ENCODE measurements around the gene PACSIN3.

PACSIN3 gene

GRCh38 chr11:47152953-47153950, 33.0 kb downstream of the PACSIN3 start:
- DNase-seq (ENCODE audit: low spot score) = peak; percentile 73

- DNase-seq (ENCODE audit: low spot score) = no peak
These were observed 33.9 kb downstream of the PACSIN3 start for GRCh38 chr11:47152126-47152952.

GRCh38 chr11:47149782-47150181, 36.5 kb downstream of the PACSIN3 start:
- no peak for DNase-seq (ENCODE audit: low spot score)

- no peak for DNase-seq (ENCODE audit: low spot score)
These were observed 37.2 kb downstream of the PACSIN3 start for GRCh38 chr11:47148903-47149531.

GRCh38 chr11:47148270-47148669, 38.0 kb downstream of the PACSIN3 start:
- DNase-seq (ENCODE audit: low spot score) = no peak

- no peak for DNase-seq (ENCODE audit: low spot score)
These were observed 38.6 kb downstream of the PACSIN3 start for GRCh38 chr11:47147681-47148080.

- DNase-seq (ENCODE audit: low spot score) = no peak
These were observed 39.0 kb downstream of the PACSIN3 start for GRCh38 chr11:47147250-47147649.

GRCh38 chr11:47144541-47144940, 41.7 kb downstream of the PACSIN3 start:
- no peak for DNase-seq (ENCODE audit: low spot score)

GRCh38 chr11:47143322-47143721, 42.9 kb downstream of the PACSIN3 start:
- peak; percentile 32 for DNase-seq (ENCODE audit: low spot score)

- no peak for DNase-seq (ENCODE audit: low spot score)
These were observed 46.4 kb downstream of the PACSIN3 start for GRCh38 chr11:47139878-47140277.

- DNase-seq (ENCODE audit: low spot score) = no peak
These were observed 48.8 kb downstream of the PACSIN3 start for GRCh38 chr11:47137476-47137875.

GRCh38 chr11:47136921-47137320, 49.3 kb downstream of the PACSIN3 start:
- no peak for DNase-seq (ENCODE audit: low spot score)

GRCh38 chr11:47136327-47136726, 49.9 kb downstream of the PACSIN3 start:
- no peak for DNase-seq (ENCODE audit: low spot score)

GRCh38 chr11:47132981-47133380, 53.3 kb downstream of the PACSIN3 start:
- no peak for DNase-seq (ENCODE audit: low spot score)

GRCh38 chr11:47132490-47132889, 53.7 kb downstream of the PACSIN3 start:
- no peak for DNase-seq (ENCODE audit: low spot score)

- DNase-seq (ENCODE audit: low spot score) = no peak
These were observed 55.1 kb downstream of the PACSIN3 start for GRCh38 chr11:47131136-47131535.

GRCh38 chr11:47130543-47130942, 55.7 kb downstream of the PACSIN3 start:
- no peak for DNase-seq (ENCODE audit: low spot score)

Data from kidney tubule cell (primary cell).